ENCODE results near the gene PIK3R1. TPM values are rescaled to one million over a fixed set of nuclear protein-coding genes. Genes with fewer than 3 reads are reported as not detected.

The PIK3R1 gene
- total RNA-seq, 1 experiment from 2014 or later = 11.3 TPM

DNA sequence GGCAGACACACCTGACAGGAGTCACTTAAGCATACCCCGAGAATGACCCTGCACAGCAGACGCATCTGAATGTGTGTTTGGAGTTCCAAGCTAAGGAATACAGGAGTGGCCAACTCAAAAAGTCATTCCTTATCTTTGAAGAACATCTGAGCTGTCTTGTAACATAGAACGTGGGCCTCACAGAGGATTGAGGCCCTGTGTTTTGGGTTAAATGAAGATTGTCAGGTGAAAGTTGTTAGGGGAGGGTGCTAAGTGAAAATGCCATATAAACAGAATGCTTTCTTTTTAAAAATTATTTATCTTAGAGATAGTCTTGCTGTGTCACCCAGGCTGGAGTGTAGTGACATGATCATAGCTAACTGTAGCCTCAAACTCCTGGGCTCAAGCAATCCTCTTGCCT is 100.9 kb downstream of the PIK3R1 start:
- no peaks in the 10 kb centered on the region for H3K27me3 ChIP-seq (ENCODE audit: insufficient read depth, low read length)
- no peak overlapping the region for H3K4me3 Mint-ChIP-seq
- H2BK5ac ChIP-seq (ENCODE audit: insufficient read length, low read length) = no peak overlapping the region
- H3K23ac ChIP-seq (ENCODE audit: insufficient read length, low read depth, low read length) = no peak overlapping the region
- no peak overlapping the region for H3K14ac ChIP-seq (ENCODE audit: insufficient read depth, low read length)
- no peaks in the 10 kb centered on the region for H3K23me2 ChIP-seq (ENCODE audit: insufficient read length, low read depth, low read length, poor library complexity, severe bottlenecking)
- H3K27ac Mint-ChIP-seq = no peak overlapping the region
- TF ChIP-seq, protein P1, sequence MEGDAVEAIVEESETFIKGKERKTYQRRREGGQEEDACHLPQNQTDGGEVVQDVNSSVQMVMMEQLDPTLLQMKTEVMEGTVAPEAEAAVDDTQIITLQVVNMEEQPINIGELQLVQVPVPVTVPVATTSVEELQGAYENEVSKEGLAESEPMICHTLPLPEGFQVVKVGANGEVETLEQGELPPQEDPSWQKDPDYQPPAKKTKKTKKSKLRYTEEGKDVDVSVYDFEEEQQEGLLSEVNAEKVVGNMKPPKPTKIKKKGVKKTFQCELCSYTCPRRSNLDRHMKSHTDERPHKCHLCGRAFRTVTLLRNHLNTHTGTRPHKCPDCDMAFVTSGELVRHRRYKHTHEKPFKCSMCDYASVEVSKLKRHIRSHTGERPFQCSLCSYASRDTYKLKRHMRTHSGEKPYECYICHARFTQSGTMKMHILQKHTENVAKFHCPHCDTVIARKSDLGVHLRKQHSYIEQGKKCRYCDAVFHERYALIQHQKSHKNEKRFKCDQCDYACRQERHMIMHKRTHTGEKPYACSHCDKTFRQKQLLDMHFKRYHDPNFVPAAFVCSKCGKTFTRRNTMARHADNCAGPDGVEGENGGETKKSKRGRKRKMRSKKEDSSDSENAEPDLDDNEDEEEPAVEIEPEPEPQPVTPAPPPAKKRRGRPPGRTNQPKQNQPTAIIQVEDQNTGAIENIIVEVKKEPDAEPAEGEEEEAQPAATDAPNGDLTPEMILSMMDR (conservative IDR thresholded peaks at IDR 0.05) = no peak
- no peaks in the 10 kb centered on the region for H3K79me2 ChIP-seq (ENCODE audit: insufficient read depth, low read length)
- no peak overlapping the region for H3K27ac ChIP-seq (ENCODE audit: insufficient read length, low read depth, low read length)
- H2AK5ac ChIP-seq (ENCODE audit: insufficient read length, low read length) = no peak overlapping the region
- no peaks in the 10 kb centered on the region for H4K20me1 ChIP-seq (ENCODE audit: control insufficient read depth, insufficient read depth, insufficient read length)
- no peak overlapping the region for H2BK120ac ChIP-seq (ENCODE audit: low read depth, low read length, poor library complexity, severe bottlenecking)
- no CpG with 5 or more reads among the region's 3 CpGs for WGBS (ENCODE audit: extremely low coverage, insufficient read length, low lambda C conversion rate)
- H3K4me1 ChIP-seq (ENCODE audit: insufficient read depth, low read length) = no peaks in the 10 kb centered on the region
- no peak overlapping the region for H2BK12ac ChIP-seq (ENCODE audit: insufficient read length, low read depth, low read length)
- no peak overlapping the region for H3K56ac ChIP-seq (ENCODE audit: insufficient read length, low read depth, low read length)
- H3K4me2 ChIP-seq (ENCODE audit: insufficient read depth, insufficient read length, low read length) = no peak overlapping the region
- H3K79me1 ChIP-seq (ENCODE audit: insufficient read depth, low read depth, low read length, poor library complexity, severe bottlenecking) = no peaks in the 10 kb centered on the region
- H3K9ac ChIP-seq (ENCODE audit: extremely low read depth, insufficient read length, low read length) = no peak overlapping the region
- H3T11ph ChIP-seq (ENCODE audit: low read length) = no peak overlapping the region
- H3K4me1 Mint-ChIP-seq = no peaks in the 10 kb centered on the region; a peak in 1 of 4 replicates
- no peak overlapping the region for H3K4ac ChIP-seq (ENCODE audit: low read depth, low read length)
- no peak for DNase-seq
- H4K5ac ChIP-seq (ENCODE audit: insufficient read length, low read depth, low read length) = no peak overlapping the region
- H3K36me3 Mint-ChIP-seq (ENCODE audit: insufficient read depth in 1 of 3, low read depth in 3 of 3) = no peaks in the 10 kb centered on the region; a peak in 2 of 7 replicates
- H4K8ac ChIP-seq (replicated peaks; ENCODE audit: insufficient read length, low read depth, low read length) = no peak overlapping the region
- no peak overlapping the region for H2AFZ ChIP-seq (ENCODE audit: low read length)
- no peak overlapping the region for H3K18ac ChIP-seq (ENCODE audit: insufficient read length, low read depth, low read length)
- no peak overlapping the region for H2BK15ac ChIP-seq (ENCODE audit: low read depth, low read length)
- no peak overlapping the region for H2BK20ac ChIP-seq (ENCODE audit: low read depth, low read length, poor library complexity, severe bottlenecking)
- H4K91ac ChIP-seq (ENCODE audit: insufficient read length, low read depth, low read length) = no peak overlapping the region
- H3K27me3 Mint-ChIP-seq (ENCODE audit: low read depth) = no peaks in the 10 kb centered on the region; the same call in 1 of the 2 replicates
- H3K9me3 Mint-ChIP-seq = peaks cover 0 to 5% of the 10 kb centered on the region in 2 experiments; a peak in 3 of 5 replicates
- H3K9me3 ChIP-seq (ENCODE audit: control insufficient read depth, low read depth, low read length) = no peaks in the 10 kb centered on the region

Measured in H9 (cell line).